SIG-M5 treated with dmso at 0.1 percent for 504 hours (cell line): Measurements from ENCODE around the gene CARMIL1.

Experiments used
- DNase-seq: peaks from one replicate; lab custom pipeline; 2025; ENCODE audit not compliant: unreplicated experiment; lab: John Stamatoyannopoulos, UW

The CARMIL1 gene

GRCh38 chr6:25465941-25466340, 186.8 kb downstream of the CARMIL1 start:
- no peak for DNase-seq

GRCh38 chr6:25468881-25469280, 189.7 kb downstream of the CARMIL1 start:
- no peak for DNase-seq

GRCh38 chr6:25469797-25470388, 190.7 kb downstream of the CARMIL1 start:
- DNase-seq: no peak

DNA sequence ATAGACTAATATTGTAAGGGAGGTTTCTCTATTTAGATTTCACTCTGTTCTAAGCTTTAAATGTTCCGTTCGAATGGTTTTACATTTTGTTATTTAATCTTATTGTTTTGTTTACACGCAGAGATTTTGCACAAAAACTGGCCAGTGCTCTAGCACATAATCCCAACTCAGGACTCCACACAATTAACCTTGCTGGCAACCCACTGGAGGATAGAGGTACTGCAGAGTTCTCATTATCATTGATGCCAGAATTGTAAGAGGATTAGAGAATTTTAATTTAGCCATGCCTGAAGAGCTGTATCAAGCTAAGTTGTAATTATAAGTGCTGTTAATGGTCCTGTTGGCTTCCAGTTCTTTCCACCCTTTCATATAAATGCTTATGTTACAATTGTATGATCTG, 193.1 kb downstream of the CARMIL1 start:
- no peak for DNase-seq

DNA sequence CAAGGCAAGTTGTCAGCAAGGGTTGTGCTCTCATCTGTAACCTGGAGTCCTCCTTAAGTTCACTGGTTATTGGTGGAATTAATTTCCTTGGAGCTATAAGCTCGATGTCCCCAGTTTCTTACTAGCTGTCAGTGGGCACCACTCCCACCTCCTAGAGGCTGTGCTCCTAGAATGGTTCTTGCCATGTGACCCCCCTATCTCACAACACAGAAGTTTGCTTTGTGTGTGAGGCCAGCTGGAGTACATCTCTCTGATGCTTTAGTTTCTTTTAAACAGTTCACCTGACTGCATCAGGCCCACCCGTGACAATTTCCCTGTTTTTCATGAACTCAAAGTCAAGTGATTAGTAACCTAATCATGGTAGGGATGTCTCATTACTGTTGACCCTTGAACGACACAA, 193.7 kb downstream of the CARMIL1 start:
- no peak for DNase-seq

GRCh38 chr6:25473447-25473846, 194.3 kb downstream of the CARMIL1 start:
- DNase-seq: no peak

DNA sequence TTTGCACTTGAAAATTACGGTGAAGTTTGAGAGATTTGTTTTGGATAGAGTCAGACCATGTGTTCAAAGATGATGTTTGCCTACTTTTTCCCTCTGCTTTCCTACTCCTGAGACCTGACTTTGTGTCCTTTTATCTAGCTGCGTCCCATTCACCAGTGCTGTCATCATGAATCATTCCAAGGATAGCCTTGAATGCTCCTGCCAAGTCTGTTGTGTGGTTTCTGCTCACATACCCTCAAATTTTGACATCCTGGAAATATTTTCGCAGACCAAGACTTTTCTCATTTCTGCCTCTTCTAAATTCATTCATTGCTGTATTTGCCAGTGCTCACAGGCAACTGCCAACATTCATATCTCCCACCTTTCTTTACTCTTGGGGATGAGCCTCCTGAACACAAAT, 197.0 kb downstream of the CARMIL1 start:
- no peak for DNase-seq

- no peak for DNase-seq
Observed at GRCh38 chr6:25477006-25477590, 197.9 kb downstream of the CARMIL1 start.

DNA sequence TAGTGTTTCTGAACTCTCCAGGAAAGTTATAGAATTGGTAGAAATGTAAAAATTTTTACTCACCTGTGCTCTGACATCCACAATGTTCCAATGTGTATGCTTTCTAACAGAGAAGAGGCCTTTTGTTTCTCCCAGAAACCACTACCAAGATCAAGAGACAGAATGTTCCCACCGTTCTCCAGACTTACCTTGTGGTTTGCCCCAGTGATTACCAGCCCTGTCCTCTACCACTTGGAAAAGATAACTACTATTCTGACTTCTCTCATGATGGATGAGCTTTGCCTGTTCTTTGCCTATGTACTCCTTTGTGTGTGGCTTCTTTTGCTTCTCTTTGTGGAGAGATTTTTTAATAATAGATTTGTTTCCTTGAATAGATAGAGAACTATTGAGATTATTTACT, 199.8 kb downstream of the CARMIL1 start:
- DNase-seq: no peak

GRCh38 chr6:25481267-25481666, 202.1 kb downstream of the CARMIL1 start:
- no peak for DNase-seq

DNA sequence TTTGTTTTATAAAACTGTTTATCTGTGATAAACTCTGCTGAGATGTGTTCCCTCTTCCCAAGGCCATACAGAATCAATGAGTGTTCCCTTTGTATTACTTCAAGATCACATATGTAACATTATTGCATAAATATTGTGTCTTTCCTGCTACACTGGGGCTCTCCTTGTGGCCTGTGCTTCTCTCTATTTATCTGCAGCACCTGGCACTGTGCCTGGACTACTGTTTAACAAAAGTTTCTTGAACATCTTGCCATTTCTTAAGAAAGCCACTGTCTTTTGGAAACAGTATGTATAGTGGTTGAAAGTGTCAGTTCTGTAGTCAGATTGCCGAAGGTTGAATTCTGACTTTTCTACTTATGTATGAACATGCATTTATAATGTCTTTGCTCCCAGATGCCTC, 203.8 kb downstream of the CARMIL1 start:
- DNase-seq: no peak

DNA sequence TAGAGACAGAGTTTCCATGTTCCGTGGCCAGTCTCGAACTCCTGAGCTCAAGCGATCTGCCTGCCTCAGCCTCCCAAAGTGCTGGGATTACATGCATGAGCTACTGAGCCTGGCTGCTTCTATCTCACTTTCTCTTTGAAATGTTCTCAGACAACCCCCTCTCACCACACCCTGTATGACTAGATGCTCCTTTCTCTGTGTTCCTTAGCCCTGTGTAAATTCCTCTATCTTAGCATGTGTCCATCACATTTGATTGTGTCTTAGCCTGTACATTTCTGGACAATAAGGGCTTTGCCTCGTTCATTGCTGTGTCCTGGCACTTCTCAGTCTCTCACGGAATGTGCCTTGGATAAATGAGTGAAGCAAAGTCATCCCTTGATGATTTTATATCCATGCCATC, 204.8 kb downstream of the CARMIL1 start:
- no peak for DNase-seq

DNA sequence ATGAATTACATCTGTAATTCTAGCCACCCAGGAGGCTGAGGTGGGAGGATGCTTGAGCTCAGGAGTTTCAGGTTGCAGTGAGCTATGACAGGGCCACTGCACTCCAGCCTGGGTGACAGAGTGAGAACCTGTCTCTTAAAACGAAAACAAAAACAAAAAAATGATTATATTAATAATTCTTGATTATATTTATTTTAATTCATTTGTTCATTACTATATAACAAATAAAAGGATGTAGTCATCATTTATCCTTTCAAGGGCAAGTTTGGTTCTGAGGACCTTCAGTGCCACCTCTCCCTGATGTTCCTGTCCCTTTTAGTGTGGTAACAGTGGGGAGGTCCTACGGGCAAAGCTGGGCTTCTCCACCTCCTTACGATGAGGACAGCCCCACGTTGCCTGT, 205.7 kb downstream of the CARMIL1 start:
- no peak for DNase-seq

DNA sequence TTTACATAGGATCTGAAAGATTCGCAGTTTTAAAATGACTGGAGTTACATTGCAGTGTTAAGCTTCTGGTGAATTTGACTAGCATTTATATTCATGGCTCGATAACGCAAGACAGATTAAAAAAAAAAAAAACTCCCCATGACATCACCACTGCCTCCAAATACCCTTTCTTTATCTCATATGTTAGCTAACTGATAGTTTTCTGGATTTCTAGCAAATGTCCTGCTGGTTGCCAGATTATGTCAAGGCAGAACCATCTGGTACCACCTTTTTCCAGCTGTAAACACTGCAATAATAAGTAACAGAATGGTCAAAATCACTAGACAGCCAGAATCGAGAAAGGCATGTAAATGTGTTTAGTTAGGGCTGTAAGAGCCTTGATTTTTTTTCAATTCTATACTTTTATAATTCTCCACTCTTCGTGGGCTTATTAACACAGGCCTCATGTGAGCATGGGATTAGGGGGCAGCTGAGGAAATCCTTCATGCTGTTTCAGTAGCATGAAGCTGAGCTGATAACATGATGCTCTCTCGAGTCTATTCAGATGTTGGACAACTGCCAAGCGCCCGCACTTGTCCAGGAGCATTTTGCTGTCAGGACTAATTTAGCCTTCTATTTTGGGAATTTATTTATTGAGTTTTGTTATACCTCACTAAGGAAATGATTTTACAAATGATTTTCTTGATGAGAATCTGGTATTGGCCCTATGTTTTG, 206.8 kb downstream of the CARMIL1 start:
- no peak for DNase-seq

DNA sequence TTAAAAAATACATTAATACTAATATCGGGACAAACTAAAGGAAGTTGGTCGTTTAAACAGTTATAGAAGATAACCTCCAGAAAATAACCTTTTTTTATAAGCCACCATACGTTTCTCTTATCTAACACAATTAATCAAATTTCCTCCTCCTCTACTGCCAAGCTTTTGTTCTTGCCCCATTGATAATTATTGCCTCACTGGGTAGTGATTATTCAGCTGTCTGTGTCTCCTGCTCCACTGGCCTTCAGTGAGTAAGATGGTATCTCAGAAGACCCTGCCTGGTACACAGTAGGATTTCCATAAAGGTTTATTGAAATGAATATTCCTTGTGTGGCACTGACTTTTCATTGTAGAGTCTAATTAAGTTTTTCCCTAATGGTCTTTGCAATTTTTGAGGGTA, 207.4 kb downstream of the CARMIL1 start:
- no peak for DNase-seq

DNA sequence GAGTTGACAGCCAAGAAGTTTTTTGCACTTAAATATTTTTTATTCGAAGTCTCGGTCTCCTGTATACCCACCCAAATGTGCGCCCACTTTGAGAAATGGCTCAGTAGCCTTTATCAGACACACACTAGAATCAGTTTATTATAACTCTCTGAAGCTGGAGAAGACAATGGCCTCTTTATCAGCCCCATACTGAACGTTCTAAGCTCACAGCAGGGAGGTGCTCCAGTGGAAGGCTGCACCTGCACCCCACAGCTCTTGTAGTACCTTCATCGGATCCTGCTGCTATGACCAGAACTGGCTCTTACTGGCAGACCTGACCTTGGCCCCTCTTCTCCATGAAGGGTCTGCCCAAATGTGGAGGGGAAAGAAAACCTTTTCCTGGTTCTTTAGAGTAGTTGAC, 207.8 kb downstream of the CARMIL1 start:
- no peak for DNase-seq

- DNase-seq: no peak
Observed at GRCh38 chr6:25488156-25488555, 209.0 kb downstream of the CARMIL1 start.

- no peak for DNase-seq
Observed at GRCh38 chr6:25489399-25489798, 210.2 kb downstream of the CARMIL1 start.

GRCh38 chr6:25490018-25490801, 211.0 kb downstream of the CARMIL1 start:
- peak; percentile 61 for DNase-seq

GRCh38 chr6:25492951-25493350, 213.8 kb downstream of the CARMIL1 start:
- no peak for DNase-seq

DNA sequence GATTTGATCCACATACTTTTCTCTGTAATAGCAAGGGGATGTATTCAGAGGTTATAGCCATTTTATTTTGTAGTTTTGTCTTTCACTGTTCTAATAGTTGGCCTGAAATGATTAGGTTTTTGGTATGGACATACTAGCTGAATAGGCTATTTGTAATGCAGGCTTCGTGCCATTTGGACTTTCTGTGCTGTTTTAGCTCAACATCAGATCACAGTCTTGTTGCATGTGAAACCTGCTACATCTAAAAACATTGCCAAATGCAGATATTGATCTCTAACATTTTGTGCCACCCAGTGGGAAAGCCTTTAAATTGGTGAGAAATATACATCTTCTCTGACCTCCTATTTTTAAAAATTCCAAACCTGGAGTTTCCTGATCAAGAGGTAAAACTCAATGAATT, 215.3 kb downstream of the CARMIL1 start:
- no peak for DNase-seq
